Vagina (tissue), 2 donors: ENCODE results near the gene SYNRG.

Source experiments
- CTCF ChIP-seq, 3 experiments: fragments of 450-650 bp in 2 of 3; fragments of 200-600 bp in 1 of 3; sonication (generic) in 1 of 3; IDR thresholded peaks; one replicate each; pipeline ENCODE4 v1.5.1; 2017 to 2019; ENCODE audit warnings: antibody characterized with exemption in 3 of 3, mild to moderate bottlenecking in 2 of 3, moderate library complexity in 2 of 3
- POLR2A ChIP-seq, 2 donors: fragments of 450-650 bp; IDR thresholded peaks; one replicate each; pipeline ENCODE4 v1.6.1; 2017; ENCODE audit warnings: antibody characterized with exemption in 2 of 2, mild to moderate bottlenecking in 2 of 2, moderate library complexity in 2 of 2

DNA sequence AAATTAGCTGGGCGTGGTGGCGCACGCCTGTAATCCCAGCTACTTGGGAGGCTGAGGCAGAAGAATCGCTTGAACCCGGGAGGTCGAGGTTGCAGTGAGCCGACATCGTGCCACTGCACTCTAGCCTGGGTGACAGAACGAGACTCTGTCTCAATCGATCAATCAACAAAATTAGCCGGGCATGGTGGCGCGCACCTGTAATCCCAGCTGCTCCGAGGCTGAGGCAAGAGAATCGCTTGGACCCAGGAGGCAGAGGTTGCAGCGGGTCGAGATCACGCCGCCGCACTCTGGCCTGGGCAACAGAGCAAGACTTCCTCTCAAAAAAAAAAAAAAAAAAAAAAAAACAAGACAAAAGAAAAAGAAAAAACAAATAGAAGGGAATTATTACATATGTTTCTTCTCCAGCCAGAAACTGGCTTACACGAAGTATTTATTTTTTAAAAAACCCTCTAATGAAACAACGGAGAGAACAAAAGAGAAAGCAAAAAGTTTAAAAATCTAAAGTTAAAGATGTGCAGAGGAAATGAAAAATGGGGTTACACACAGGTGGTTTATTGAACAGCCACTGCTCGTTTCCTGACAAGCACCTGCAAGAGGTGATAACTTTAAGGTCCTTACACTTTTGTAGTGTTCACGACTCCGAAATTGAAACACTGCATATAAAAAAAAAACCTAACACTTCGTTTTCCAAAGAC, 1.4 kb downstream of the SYNRG start:
- TF ChIP-seq CTCF (IDR thresholded peaks at IDR 0.05): no peak
- no peak for TF ChIP-seq POLR2A (IDR thresholded peaks at IDR 0.05)
